Erythroblast (primary cell): Measurements from ENCODE around the gene MKKS.

Source experiments
- GATA1 ChIP-seq: IDR thresholded peaks from 2 replicates; pipeline ENCODE4 v1.6.1; 2011; ENCODE audit warnings: low read depth, mild to moderate bottlenecking, control low read depth, low read length, moderate library complexity
- POLR2A ChIP-seq: IDR thresholded peaks from 2 replicates; pipeline ENCODE4 v1.6.1; 2011; ENCODE audit warnings: mild to moderate bottlenecking, low read length

GRCh38 chr20:10356628-10357027, 77.4 kb downstream of the MKKS start:
- no peak for TF ChIP-seq POLR2A
- no peak for TF ChIP-seq GATA1
